Right ventricle myocardium superior (tissue), 1 donor: ENCODE measurements around the gene NAP1L1. TPM values are rescaled to one million over a fixed set of nuclear protein-coding genes. Genes with fewer than 3 reads are reported as not detected.
A peak's percentile ranks its signal among the peaks of the same experiment; 100 is the strongest.

Experiments
- ATAC-seq: fragments of 200-7000 bp; cut with Tn5 transposase; one replicate; pipeline ENCODE4 v1.9.1; 2020; ENCODE audit warnings: mild to moderate bottlenecking; ENCODE audit not compliant: poor library complexity
- DNase-seq: peaks from one replicate; pipeline ENCODE4 v3.0.0-alpha.2; 2020
- intact Hi-C: fragments of 100-400 bp; cut with DNase I; formaldehyde crosslinking; loops from one replicate; pipeline ENCODE4 v1.11.2; 2022
- total RNA-seq: library from RNA; stranded (reverse); fragmentation: NEBNext Ultra II Directional; extraction: Animal tissue kit (Norgen Biotek cat#: 25700); gene quantifications from one replicate; pipeline ENCODE4 v1.2.1, GENCODE V29; 2021
- donor health status: DM: no; HTN: yes; CAD: no; lungs with severe emphysema.

NAP1L1 gene
- total RNA-seq, 1 donor from 2014 or later = 263 TPM

DNA sequence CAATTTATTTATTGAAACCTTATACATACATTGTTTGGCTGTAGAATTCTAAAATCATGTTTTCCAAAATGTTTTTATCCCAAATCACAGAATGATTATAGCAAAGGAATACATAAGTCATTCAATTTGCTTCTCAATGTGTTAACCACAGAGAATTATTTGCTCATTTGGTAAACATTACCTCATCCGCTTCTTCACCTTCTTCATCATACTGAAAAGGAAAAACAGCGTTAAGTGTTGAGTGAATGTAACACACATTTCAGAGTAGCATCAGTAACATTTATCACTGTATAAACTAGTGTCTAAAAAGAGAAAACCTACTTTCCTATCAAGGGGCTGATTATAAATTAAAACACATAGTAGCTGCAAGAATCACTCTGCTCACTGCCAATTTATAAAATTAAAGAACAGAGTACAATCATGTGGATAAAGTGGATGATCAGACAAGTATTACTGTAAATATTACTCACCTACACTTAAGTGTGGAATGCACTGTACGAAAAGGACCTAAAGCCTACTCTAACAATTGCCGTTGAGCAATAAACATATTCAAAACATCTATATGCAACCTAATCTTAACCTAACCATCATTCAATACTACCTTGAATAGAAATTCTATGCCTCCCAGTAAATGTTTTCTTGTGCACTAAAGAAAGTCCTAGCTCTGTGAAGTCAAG, 34.8 kb downstream of the NAP1L1 start:
- DNase-seq (no peak), ATAC-seq (no peak)
- intact Hi-C loops = no loop called here

DNA sequence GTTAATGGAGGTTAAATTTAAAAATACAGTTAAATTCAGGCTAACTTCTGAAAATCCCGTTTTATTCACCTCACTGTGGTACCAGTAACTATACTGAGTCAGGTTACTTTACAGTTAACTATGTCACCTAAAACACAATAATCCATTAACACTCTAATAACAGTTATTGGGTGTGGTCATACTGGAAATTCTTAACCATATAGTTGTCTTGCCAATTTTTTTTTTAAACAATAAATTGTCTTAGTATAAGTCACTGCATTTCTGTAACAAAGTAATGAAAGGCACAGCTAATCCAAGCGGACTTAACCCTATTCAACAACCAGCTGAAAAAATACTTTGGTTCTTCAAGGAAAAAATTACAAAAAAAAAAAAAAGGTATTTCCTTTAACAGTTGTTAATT, 36.7 kb downstream of the NAP1L1 start:
- ATAC-seq = no peak
- DNase-seq = no peak
- intact Hi-C loops = no loop called here

DNA sequence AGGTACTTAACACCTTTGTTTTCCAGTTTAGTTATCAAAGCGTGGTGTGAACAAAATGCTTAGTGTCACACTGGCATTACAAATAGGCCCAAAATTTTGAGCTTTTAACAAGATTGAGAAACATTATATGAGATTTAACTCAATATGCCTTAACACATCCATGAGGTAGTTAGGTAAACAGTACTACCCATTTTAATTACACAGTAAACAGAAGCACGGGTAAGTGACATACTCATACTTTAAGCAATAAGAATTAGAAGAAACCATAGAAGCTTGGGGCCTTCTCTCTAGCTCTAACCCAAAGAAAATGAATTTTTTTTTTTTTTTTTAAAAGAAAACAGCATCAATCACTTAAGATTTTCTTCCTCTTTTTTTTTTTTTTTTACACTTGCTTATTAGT, 37.4 kb downstream of the NAP1L1 start:
- DNase-seq = no peak

DNA sequence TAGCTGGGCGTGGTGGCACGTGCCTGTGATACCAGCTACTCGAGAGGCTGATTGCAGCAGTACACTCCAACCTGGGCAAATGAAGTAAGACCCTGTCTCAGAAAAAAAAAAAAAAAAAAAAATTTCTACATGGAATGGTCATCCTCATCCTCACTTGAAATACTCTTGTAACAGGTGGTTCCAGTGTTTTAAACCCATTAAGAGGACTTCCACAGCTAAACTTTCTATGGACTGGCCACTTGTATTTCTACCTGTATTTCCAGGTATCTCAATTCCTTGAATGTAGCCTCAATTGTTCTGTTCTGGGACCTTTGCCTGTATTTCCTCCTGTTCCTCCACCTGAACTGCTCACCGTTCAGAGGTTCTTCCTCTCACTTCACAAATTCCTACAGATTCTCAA, 41.1 kb downstream of the NAP1L1 start:
- DNase-seq (no peak), ATAC-seq (no peak)
- intact Hi-C loops = no loop called here

More for the DNA sequence above, 37.4 kb downstream of the NAP1L1 start:
- ATAC-seq = no peak
- intact Hi-C loops = no loop called here

DNA sequence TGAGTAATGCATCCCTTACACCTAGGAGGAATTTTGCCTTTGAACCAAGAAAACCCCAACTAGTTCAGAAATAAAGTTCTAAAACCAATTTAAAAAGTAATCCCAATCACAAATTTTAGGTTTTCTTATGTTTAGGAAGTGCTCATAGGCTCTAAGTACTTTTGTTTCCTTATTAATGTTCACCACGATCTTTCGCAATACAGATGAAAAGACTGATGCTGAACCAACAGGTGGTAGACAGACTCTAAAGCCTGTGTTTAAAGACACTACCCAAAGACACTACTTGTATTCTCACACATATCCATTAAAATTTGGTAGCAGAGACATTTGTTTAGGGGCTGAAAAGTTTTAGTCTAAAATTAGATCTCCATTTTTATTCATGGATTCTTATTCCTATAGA, 42.3 kb downstream of the NAP1L1 start:
- no peak for DNase-seq
- intact Hi-C loops = no loop called here
- no peak for ATAC-seq

DNA sequence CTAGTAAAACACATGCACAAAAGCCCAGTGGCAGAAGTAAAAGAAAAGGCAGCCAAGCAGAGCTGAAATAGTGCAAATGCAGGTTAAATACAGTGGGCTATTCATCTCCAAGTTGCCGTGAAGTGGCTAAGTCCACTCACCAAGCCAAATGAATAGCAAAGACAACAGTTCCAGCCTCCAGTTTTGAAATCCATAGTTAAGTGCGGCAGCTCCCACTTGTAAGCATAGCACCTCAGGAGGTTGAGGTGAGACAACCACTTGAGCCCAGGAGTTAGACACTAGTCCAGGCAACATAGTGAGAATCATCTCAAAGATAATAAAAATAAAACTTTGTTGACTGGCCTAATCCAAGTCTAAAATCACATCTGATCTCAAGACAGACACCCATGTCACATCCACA, 43.1 kb downstream of the NAP1L1 start:
- ATAC-seq = no peak
- DNase-seq = no peak
- intact Hi-C loops = no loop called here

DNA sequence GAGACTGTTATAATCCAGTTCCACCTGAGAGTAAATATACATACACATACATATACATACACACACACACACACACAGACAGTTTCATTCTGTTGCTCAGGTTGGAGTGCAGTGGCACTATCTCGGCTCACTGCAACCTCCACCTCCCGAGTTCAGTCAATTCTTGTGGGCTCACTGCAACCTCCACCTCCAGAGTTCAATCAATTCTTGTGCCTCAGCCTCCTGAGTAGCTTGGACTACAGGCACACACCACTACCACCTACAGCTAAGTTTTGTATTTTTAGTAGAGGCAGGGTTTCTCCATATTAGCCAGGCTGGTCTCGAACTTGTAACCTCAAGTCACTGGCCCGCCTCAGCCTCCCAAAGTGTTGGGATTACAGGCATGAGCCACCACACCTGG, 44.0 kb downstream of the NAP1L1 start:
- intact Hi-C loops = no loop called here

DNA sequence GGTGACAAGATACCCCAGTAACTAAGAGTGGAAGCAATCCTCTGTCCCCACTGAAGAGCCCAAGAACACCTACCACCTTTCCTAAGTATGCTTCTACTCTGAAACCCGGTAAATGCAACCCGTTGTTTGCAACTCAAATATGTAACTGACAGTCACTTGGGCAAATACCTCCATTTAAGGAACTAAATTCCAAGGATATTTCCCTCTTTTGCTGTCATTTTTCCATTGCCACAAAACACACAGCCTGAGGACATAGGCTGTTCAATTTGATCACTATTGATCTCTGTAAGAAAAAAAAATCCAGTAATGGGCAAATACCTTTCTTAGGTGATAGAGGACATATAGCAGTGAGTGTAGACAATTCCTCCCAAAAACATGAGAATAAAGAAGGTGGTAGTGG, 46.3 kb downstream of the NAP1L1 start:
- ATAC-seq (no peak), DNase-seq (no peak)
- intact Hi-C loops = loop anchor here (5.0 to 10.0 kb wide), 4 partner anchors 223 to 511 kb away; no protein-coding TSS in a partner anchor

More for the DNA sequence above, 44.0 kb downstream of the NAP1L1 start:
- ATAC-seq = no peak
- no peak for DNase-seq

DNA sequence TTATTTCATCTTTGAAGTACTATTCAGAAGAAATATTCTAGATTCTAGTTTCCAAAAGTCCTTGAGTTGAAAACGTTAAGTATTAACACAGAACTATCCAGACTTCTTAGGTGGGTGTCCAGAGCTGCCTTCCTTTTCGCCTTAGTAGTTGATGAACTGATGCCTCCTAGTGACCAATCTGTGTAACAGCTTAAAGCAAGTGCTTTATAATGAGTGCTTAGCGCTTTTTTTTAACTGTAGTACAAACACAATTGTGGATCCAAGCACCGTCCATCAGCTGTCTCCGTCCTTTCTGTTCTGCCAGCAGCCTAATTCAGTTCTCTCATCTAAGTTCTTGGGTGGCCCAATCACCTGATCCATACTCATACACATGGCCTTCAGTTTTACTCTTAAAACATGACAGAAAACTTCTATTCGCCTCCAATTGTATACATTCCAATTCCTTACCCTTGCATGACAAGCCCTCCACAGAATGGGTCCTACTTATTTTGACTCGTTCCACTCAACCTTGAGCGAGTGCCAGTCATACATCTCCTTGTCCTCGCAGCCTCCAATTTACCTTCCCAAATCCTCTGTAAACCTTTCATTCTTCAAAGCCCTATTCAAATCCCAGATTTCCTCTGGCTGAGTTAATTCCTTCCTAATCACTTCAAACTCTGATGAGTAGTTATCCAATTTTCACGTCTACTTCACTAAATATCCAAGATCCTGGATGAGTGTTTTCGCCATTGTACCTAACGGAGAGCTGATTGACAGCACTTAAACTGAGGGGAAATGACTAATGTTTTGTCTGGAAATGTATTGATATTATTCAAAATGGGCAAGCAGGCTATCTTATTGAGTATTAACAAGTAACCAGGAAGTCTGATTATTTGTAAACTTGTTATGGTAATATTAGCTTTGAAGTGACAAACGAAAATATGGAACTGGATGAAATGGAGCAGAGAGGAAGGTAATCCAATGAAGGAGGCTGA, 47.1 kb downstream of the NAP1L1 start:
- intact Hi-C loops = loop anchor here (5.0 to 10.0 kb wide), 4 partner anchors 223 to 510 kb away; no protein-coding TSS in a partner anchor
- peak; percentile 81 for ATAC-seq
- DNase-seq = no peak

DNA sequence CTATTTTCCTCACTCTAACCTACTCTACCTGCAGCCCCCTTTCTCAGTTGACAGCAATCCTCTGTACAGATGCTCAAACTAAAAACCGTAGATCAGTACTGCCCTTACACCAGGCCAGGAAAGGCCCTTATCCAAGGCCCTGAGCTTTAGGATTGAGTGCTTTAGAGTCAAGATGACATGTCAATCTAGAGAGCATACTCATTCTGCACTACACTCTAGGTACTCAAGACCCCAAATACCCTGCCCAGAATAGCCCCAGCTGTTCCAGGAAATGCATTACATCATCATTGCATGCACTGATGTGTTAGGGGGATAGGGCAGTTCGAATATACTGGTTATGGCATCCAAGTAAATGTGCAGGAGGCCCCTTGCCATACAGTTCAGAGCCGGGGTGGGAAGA, 49.4 kb downstream of the NAP1L1 start:
- intact Hi-C loops = loop anchor here (5.0 to 10.0 kb wide), 4 partner anchors 220 to 508 kb away; no protein-coding TSS in a partner anchor
- DNase-seq (no peak), ATAC-seq (no peak)

DNA sequence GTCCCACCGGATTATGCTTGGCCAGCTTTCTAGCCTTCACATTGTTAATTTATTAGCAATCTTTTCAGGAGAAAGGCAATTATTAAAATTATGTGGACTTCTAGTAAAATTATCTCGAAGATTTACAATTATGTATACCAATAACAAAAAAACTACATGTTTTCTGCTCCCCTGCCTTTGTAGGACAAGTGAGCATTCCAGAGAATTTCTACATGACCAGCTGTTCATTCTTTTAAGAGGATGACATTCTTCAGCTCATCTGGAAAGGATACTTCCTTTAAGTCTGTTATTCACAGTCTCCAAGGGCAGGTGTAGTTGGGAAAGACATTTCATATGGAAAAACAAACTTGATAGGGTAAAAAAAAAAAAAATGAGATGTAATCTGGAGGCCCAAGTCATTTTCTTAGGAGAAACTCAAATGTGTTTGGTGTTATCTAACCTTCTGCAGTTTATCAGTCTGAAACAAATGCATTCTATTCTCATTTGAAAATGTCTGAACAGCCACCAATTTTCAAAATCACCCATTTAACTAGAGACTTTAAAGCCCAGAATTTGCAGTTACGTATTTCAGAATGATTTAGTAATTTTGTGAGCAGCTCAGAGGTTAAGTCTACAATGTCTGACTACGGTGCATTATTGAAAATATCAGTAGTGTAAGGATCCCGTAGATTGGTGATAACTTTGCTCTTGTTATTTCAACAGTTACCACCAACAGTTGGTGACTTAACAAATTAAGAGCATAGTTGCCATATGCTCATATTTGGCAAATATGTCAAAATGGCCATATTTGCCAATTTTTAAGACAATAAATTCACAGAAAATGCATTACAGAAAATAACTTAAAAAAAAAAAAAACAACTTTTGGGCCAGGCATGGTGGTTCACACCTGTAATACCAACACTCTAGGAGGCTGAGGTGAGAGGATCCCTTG, 51.1 kb downstream of the NAP1L1 start:
- DNase-seq (no peak), ATAC-seq (no peak)
- intact Hi-C loops = loop anchor here (10.0 kb wide), 3 partner anchors 219 to 409 kb away; no protein-coding TSS in a partner anchor

DNA sequence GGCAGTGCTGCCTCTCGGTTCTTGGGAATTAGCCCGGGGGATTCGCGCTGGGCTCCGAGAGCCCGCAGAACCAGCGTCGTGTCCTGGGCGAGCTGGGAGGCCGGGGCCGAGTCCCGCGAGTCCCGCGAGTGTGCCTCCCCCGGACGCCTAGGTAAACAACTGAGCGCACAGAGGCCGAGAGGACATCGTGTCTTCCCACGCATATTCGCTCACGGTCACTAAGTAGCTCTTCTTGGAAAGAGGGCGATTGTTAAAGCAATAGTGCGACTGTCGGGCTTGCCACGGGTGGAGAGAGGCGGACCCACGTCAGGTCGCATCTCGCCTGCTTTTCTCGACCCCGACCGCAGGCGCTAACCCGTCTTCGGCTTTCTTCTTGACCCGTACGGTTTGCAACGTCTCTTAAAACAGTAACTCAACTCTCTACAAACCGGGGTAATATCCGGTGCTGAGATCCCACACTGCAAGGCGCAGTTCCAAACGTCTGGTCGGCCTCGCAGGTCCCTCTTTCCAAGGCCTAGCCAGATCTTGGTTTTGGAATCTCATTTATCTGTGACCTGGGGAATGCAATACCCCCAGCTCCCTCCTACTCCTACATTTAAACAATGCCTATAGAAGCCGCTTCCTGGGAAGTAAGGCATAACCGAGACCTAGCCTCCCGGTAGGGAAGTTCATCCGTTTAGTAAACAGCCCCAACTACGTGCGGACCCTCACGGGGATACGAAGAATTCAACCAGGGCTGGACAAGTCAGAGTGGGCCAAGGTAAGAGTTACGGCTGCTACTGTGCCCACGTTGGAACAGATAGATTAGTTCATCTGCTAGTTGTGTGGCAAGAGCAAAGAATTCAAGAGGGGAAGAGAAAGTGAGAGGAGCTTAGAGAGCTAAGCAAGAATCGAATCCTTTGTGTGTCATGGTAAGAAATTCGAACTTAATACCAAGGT, 52.2 kb downstream of the NAP1L1 start:
- intact Hi-C loops = loop anchor here (10.0 kb wide), 3 partner anchors 218 to 408 kb away; no protein-coding TSS in a partner anchor
- DNase-seq (no peak), ATAC-seq (peak; percentile 50)

DNA sequence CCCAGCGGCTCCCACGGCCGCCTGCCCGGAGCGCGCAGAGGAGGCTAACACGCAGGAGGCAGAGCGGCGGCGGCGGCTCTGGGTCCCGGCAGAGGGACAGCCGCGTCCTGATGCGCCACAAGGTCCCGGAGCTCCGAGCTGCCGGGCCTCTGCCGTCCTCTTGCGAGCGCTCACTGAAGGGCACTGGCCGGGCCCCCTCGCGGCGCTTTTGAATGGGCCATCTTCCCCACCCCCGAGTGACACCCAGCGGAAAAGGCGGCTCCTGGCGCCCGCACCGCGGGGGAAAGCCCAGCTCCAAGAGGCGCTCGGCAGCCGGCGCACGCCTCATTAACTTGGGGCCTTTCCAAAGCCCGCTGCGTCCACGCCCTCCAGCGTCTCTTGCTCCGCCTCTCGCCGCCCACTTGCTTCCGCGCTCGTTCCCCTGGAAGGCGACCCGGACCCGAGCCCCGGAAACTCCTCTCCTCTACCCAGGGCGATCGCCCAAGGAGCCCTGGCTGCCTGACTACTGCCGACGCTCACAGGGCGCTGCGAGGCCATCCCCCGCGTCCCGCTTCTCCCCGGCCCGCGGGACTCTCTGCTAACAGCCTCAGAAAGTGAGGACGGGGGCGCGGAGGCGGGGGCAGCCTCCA, 53.0 kb downstream of the NAP1L1 start, which contains the start of gene PHLDA1:
Gene PHLDA1 (minus strand): TSS at position 363 of the 629 bp plus-strand sequence.
- intact Hi-C loops = loop anchor here (10.0 kb wide), 3 partner anchors 217 to 407 kb away; no protein-coding TSS in a partner anchor

DNA sequence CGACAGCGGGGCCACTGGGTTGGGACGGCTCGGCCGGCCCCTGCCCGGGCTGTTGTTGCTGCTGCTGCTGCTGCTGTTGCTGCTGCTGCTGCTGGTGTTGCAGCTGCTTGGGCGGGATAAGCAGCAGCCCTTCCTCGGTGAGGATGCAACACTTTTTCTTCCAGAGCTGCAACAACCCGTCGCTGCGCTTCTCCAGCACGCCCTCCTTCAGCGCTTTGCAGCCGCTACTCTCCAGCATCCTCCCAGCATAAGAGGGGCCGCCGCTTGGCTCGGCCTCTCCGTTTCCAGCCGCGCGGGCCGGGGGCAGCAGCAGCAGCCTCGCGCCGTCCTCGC, 53.4 kb downstream of the NAP1L1 start:
- DNase-seq = peak; percentile 54
- ATAC-seq = no peak
- intact Hi-C loops = loop anchor here (10.0 kb wide), 3 partner anchors 216 to 406 kb away; no protein-coding TSS in a partner anchor

More for the DNA sequence above, 53.0 kb downstream of the NAP1L1 start, which contains the start of gene PHLDA1:
- ATAC-seq = peak; percentile 95
- DNase-seq = peak; percentile 96

DNA sequence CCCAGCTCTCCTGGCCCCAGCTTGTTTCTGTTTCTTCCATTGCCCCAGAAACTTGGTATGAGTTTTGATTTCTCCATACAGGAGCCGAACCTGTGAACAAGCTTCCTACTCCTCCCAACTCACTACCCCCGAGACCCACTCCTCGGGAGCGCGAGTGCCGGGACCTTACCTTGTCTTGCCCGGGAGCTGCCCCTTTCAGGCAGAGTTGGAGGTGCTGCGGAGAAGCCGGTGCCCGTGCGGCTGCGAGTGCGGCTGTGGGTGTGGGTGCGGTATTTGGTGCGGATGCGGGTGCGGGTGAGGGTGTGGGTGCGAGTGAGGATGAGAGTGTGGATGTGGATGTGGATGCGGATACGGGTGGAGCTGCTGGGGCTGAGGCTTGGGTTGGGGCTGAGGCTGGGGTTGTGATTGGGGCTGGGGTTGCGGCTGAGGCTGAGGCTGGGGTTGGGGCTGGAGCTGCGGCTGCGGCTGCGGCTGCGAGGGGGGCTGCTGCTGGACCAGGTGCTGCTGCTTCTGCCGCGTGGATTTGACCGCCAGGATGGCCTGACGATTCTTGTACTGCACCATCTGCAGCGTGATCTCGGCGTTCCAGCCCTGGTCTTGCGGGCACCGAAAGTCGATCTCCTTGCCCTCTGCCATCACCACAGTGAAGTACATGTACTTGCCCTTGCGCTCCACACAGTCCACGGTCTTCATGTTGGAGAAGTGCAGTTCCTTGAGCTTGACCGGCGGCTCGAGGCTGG, 54.0 kb downstream of the NAP1L1 start:
- ATAC-seq (peak; percentile 19), DNase-seq (peak; percentile 55)
- intact Hi-C loops = loop anchor here (10.0 kb wide), 3 partner anchors 216 to 406 kb away; no protein-coding TSS in a partner anchor

DNA sequence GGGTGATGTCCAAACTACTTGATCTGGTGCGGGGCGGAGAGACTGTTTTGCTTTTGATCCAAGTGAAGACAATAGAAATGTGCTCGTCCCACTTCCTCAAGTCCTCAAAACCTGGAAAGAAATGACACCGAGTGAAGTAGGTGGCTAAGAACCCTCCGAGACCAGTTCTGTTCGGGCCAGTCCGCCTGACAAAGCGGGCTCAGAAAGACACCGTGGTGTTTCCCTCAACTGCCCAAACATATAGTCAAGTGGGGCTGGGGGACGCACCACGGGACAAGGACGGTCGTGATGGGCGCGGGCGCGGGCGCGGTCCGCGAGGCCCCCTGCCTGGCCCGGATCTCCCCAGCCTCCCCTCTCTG, 54.5 kb downstream of the NAP1L1 start:
- no peak for DNase-seq
- ATAC-seq = no peak
- intact Hi-C loops = loop anchor here (10.0 kb wide), 3 partner anchors 215 to 405 kb away; no protein-coding TSS in a partner anchor
